ENCODE results near the gene PTPRF.

PTPRF gene

GRCh38 chr1:43653339-43653738 is 122.7 kb downstream of the PTPRF start:
- peak; percentile 62 for DNase-seq (ENCODE audit: low read depth)

GRCh38 chr1:43653893-43654292 is 123.2 kb downstream of the PTPRF start:
- H3K4me3 ChIP-seq (ENCODE audit: low read length) = no peak overlapping the region
- no peak for TF ChIP-seq CTCF (IDR thresholded peaks at IDR 0.05; ENCODE audit: insufficient read depth, low read depth, low read length, missing control alignments)
- DNase-seq (ENCODE audit: low read depth) = no peak

More at GRCh38 chr1:43653339-43653738, 122.7 kb downstream of the PTPRF start:
- H3K4me3 ChIP-seq (ENCODE audit: low read length) = no peak overlapping the region
- peak; percentile 57 for TF ChIP-seq CTCF (IDR thresholded peaks at IDR 0.05; ENCODE audit: insufficient read depth, low read depth, low read length, missing control alignments)

GRCh38 chr1:43655953-43656352 is 125.3 kb downstream of the PTPRF start:
- H3K4me3 ChIP-seq (ENCODE audit: low read length) = no peak overlapping the region
- DNase-seq (ENCODE audit: low read depth) = no peak
- TF ChIP-seq CTCF (IDR thresholded peaks at IDR 0.05; ENCODE audit: insufficient read depth, low read depth, low read length, missing control alignments) = no peak

GRCh38 chr1:43659212-43660166 is 128.8 kb downstream of the PTPRF start:
- no peak for DNase-seq (ENCODE audit: low read depth)

GRCh38 chr1:43660355-43660754 is 129.7 kb downstream of the PTPRF start:
- no peak for TF ChIP-seq CTCF (IDR thresholded peaks at IDR 0.05; ENCODE audit: insufficient read depth, low read depth, low read length, missing control alignments)
- DNase-seq (ENCODE audit: low read depth) = no peak
- H3K4me3 ChIP-seq (ENCODE audit: low read length) = no peak overlapping the region

More at GRCh38 chr1:43659212-43660166, 128.8 kb downstream of the PTPRF start:
- no peak for TF ChIP-seq CTCF (IDR thresholded peaks at IDR 0.05; ENCODE audit: insufficient read depth, low read depth, low read length, missing control alignments)
- H3K4me3 ChIP-seq (ENCODE audit: low read length) = no peak overlapping the region

- H3K4me3 ChIP-seq (ENCODE audit: low read length) = no peak overlapping the region
- TF ChIP-seq CTCF (IDR thresholded peaks at IDR 0.05; ENCODE audit: insufficient read depth, low read depth, low read length, missing control alignments) = no peak
- no peak for DNase-seq (ENCODE audit: low read depth)
Measured at GRCh38 chr1:43664369-43664768, 133.7 kb downstream of the PTPRF start.

Measured in epithelial cell of esophagus (primary cell).